Activated CD4-positive, alpha-beta T cell treated with anti-CD3 and anti-CD28 coated beads, Interleukin-2, amount 50 U/mL, for 1 hour (primary cell): ENCODE results near the gene SIGLECL1.

Experiments used
- DNase-seq: peaks from one replicate; pipeline ENCODE4 v3.0.0-alpha.2; 2020

SIGLECL1 gene

DNA sequence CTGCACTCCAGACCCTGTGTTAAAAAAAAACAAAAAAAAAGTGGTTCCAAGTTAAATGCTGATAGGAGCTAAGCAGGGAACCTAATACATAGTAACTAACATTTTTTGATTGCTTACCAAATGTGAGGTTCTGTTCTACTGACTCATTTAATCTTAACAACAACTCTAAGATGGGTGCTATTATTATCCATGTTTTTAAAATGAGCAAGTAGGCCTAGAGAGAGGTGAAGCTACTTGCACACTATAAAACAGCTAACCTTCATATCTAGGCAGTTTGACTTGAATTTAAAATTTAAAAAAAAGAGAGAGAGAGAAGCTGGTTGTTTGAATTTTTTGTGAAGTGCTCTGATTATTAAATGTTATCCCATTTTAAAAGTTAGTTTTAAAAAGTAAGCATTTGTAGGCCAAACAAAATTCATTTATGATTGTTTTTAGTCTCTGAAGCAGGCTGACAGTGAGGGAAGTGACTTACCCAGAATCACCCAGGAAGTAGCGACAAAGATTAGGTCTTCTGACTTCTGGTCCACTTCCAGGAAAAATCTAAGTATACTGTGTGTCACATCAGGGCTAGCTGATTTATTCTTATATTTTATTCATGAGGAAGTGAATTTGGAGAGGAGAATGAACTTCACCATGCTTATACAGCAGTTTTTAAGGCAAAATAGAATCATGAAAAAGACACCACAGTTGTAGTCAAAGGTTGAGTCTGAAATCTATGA, 2.4 kb downstream of the SIGLECL1 start:
- DNase-seq = no peak

- no peak for DNase-seq
These were observed 5.3 kb downstream of the SIGLECL1 start for GRCh38 chr19:51256155-51256625.

GRCh38 chr19:51257471-51257870, 6.6 kb downstream of the SIGLECL1 start:
- no peak for DNase-seq

- DNase-seq = no peak
These were observed 7.6 kb downstream of the SIGLECL1 start for GRCh38 chr19:51258165-51259160.

GRCh38 chr19:51259348-51260245, 8.7 kb downstream of the SIGLECL1 start:
- peak; percentile 15 for DNase-seq

- DNase-seq = no peak
These were observed 12.9 kb downstream of the SIGLECL1 start for GRCh38 chr19:51263808-51264207.

- DNase-seq = no peak
These were observed 20.2 kb downstream of the SIGLECL1 start for GRCh38 chr19:51271067-51271466.

DNA sequence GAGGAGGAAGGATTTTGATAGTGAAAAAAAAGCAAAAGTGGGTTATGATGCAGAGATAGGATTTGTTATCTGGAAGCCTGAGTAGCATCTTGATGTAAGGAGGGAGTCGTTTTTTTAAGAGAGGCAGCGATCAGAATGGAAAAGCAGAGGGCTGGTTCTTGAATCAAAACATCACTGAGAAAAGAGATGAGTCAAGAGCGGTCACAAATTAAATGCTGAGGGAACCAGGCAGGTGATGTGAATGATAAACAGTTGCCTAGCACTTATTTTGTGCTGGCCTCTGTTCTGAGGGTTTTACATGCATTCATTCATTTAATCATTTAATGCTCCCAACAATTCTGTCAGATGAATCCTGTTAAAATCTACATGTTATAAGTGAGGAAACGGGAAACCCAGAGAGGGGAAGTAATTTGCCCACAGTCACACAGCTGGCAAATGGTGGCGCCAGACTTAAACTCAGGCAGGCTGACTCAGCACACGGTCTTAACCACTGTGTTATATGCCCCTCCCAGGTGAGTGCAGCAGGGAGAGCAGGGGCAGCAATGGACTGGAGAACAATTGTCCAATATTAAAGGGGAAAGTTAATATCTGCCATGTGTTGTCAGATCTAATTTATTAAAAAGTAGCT, 21.4 kb downstream of the SIGLECL1 start:
- no peak for DNase-seq

- no peak for DNase-seq
These were observed 23.3 kb downstream of the SIGLECL1 start for GRCh38 chr19:51274049-51274770.

DNA sequence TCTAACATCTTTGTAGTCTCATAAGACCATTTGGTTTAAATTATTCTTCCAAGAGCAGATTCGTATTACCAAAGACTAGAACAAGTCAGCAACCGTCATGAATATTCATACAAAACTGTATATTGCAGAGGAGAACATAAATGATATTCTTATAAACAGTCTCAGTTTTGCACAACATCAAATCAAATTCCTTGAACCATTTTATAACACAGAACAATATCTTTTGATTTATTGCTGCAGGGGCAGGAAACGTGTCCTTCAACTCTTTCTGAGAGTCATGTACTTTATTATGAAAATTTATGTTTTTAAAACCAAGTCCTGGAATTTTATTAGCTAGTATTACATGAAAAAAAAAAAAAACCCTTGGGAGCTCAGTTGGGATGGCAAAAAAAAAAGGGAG, 26.2 kb downstream of the SIGLECL1 start:
- no peak for DNase-seq

- DNase-seq = no peak
These were observed 31.5 kb downstream of the SIGLECL1 start for GRCh38 chr19:51282335-51282734.

DNA sequence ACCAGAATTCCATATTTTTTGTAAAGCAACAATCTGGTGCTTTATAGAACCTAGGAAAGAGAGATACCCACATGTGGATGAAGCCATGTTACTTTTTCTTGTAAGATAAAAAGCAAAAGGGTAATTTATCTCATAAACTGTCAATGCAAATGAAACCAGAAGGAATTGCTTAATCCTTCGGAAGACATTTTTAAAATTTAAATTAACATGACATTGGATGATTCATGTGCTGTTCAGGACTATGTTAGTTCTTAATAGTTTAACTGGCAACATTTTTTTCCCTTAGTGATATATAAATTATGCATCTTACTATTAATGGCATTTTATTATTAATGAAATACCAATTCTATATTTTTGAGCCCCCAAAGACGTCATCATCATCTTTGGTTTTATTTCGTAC, 34.8 kb downstream of the SIGLECL1 start:
- no peak for DNase-seq

DNA sequence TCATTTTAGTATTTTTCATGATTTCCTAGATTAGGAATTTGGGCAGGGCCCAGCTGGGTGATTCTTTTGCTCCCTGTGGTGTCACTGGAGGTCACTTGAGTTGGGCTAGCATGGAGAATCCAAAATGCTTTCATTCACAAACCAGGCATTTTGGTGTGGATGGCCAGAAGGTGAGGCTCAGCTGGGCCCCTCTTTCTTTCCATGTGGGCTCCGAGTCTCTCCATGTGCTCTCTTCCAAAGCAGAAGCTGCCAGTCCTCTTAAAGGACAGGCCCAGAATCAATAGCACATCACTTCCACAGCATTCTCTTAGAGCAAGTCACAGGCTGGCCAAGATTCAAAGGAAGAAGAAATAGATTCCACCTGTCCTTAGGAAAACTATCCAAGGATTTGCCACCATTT, 38.8 kb downstream of the SIGLECL1 start:
- DNase-seq = no peak

GRCh38 chr19:51292971-51293370, 42.1 kb downstream of the SIGLECL1 start:
- no peak for DNase-seq

- DNase-seq = no peak
These were observed 42.8 kb downstream of the SIGLECL1 start for GRCh38 chr19:51293571-51294210.

GRCh38 chr19:51294211-51294976, 43.5 kb downstream of the SIGLECL1 start:
- no peak for DNase-seq

DNA sequence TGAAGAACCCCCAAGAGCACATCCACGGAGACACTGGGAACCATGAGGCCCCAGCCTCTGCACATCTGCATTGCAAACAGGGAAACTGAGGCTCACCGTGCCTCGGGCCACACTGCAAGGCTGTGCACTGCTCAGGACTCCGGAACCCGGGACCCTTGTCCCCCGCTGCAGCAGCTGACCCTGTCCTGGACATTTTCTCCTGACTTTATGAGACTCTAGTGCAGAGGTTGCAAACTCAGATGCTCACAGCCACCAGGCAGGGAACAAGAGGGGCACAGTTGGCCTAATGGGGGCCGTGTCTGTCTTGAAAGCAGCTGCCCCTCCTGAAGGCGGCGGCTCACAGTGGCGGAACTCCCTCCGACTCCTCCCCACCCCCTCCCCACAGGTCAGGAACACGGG, 44.1 kb downstream of the SIGLECL1 start:
- DNase-seq = no peak

DNA sequence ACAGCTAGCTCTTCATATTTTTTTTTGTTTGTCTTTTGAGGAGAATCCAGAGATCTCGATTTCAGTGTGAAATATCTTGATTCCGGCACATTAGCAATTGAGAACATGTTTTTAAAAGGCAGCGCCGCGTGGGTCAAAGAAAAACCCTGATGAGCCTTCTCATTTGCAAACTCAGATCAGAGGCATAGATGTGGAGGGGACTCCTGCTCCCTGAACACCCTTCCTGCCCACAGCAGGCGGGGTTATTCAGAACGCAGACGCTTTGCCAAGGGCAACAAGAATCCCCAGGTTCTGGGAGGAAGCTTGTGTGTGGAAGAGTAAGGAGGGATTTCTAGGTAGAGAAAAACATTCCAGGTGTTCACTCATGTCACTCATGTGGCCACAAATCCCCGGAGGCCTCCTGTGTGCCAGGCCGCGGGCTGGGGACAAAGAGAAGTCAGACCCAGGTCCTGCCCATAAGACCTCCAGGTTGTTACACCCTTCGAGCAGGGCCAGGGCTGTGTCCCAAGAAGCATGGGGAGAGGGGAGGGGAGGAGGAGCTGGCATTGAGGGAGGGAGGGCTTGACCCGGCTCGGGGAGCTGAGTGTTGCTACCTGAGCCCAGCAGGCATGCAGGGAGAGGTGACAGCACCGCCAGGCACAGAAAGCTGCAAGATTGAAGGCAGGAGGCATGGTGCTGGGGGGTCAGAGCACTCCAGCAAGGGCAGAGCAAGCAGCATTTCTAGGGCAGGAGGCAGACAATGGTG, 44.7 kb downstream of the SIGLECL1 start:
- no peak for DNase-seq

GRCh38 chr19:51296336-51297093, 45.6 kb downstream of the SIGLECL1 start:
- DNase-seq = no peak
